Measurements from ENCODE around the gene TBC1D21. TPM values are rescaled to one million over a fixed set of nuclear protein-coding genes. Genes with fewer than 3 reads are reported as not detected.

TBC1D21 gene
- total and polyA plus RNA-seq, 10 of the 15 experiments (the other 5 are each of a cell fraction or from before 2014, with no cell fraction given) = not detected

DNA sequence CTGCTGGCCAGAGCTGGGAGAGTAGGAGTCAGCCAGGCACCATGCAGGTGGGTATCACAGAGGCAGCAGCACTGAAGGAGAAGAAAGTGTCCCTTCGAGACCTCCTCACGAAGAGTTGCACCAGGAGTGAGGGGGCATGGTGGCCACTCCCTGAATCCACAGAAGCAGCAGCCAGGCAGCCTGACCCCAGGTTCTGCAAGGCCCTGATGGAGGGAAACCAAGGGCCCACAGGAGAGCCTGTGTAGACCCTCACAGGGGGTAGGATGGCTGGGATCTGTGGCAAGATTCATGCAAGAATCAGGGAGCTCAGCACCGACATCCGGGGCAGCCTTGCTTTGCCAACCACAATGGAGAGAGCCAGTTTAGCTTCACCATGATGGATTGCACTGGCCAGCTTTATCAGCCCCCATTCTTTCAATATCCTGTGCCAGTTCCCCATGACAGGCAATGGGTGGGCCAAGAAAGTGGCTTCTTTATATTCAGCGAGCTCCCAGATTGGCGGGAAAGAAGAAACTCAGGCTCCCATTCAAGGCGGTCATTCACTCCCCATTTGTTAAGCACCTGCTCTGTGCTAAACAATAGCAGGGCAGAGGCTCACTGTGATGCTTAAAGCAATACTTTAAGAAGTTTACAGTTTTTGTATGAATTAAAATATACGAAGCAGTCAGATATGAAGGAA lies 33.5 kb upstream of the TBC1D21 start:
- ChIA-PET SMC1A (ENCODE audit: uncharacterized antibody, unreplicated experiment) (no interaction called here), POLR2A (no interaction called here), RAD21 (ENCODE audit: unreplicated experiment) (no interaction called here), CTCF (no interaction called here)
- no peaks in the 10 kb centered on the region for H3K79me2 ChIP-seq (ENCODE audit: control insufficient read depth, insufficient read depth, low read length)
- DNase-seq (ENCODE audit: low read depth, low spot score) = no peak
- H3K27me3 ChIP-seq (replicated peaks in 1 of 2; ENCODE audit: control insufficient read depth in 2 of 2, insufficient read depth in 2 of 2, low read length in 1 of 2) = peaks cover 0 to 4% of the 10 kb centered on the region in 2 experiments; a peak in 3 of 4 replicates
- H3K4me3 ChIP-seq = no peak overlapping the region
- in situ Hi-C loops (cut with MboI) (no loop called here), intact Hi-C loops (cut with micrococcal nuclease; ENCODE audit: unreplicated experiment) (no loop called here)
- H3K36me3 ChIP-seq (ENCODE audit: control insufficient read depth in 2 of 2, insufficient read depth in 2 of 2, low read length in 1 of 2) = no peaks in the 10 kb centered on the region
- 48% methylated on average over 8 of the region's 8 CpGs for WGBS (ENCODE audit: insufficient coverage, insufficient replicate concordance, low lambda C conversion rate, missing lambda C conversion rate)
- no peaks in the 10 kb centered on the region for H4K20me1 ChIP-seq (ENCODE audit: control insufficient read depth, insufficient read depth)
- no peak overlapping the region for H3K9ac ChIP-seq (ENCODE audit: control insufficient read depth, insufficient read depth, low read length)
- TF ChIP-seq ZSCAN29 (IDR thresholded peaks at IDR 0.05) (no peak), HDGF (IDR thresholded peaks at IDR 0.05) (no peak)
- BruUV-seq (replicated peaks) = no TSS peak
- no peak for ATAC-seq
- no peak overlapping the region for H2AFZ ChIP-seq (ENCODE audit: control insufficient read depth, low read depth, low read length)
- no peak overlapping the region for H3K27ac ChIP-seq (ENCODE audit: control insufficient read depth, insufficient read depth)
- no peak for FAIRE-seq
- H3K9me3 ChIP-seq (replicated peaks; ENCODE audit: control insufficient read depth, insufficient read depth, low read length) = no peaks in the 10 kb centered on the region
- no peak overlapping the region for H3K4me2 ChIP-seq (ENCODE audit: control insufficient read depth, insufficient read depth)
- H3K4me1 ChIP-seq (ENCODE audit: control insufficient read depth, insufficient read depth, low read length) = no peaks in the 10 kb centered on the region

DNA sequence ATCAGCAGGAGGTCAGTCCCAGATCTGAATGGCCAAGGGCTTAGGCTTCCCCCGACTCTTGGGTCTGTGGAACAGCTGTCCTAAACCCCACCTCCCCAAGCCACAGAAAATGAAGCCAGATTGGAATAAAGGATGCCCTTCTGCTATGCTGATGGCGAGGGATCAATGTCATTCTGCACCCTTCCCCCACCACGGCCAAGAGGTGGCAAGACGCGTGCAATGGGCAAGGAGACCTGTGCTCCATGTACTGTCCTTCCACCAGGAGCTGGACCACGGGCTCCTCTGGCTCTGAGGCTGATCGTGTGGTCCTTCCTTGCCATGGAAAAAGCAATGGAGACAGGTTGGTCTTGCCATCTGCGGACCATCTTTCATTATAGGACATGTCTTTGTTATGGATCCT lies 32.6 kb upstream of the TBC1D21 start:
- Histone ChIP-seq H3K27ac (ENCODE audit: control insufficient read depth, insufficient read depth) (no peak overlapping the region), H3K4me1 (ENCODE audit: control insufficient read depth, insufficient read depth, low read length) (no peaks in the 10 kb centered on the region), H3K4me2 (ENCODE audit: control insufficient read depth, insufficient read depth) (no peak overlapping the region), H3K79me2 (ENCODE audit: control insufficient read depth, insufficient read depth, low read length) (no peaks in the 10 kb centered on the region), H3K36me3 (ENCODE audit: control insufficient read depth in 2 of 2, insufficient read depth in 2 of 2, low read length in 1 of 2) (no peaks in the 10 kb centered on the region), H4K20me1 (ENCODE audit: control insufficient read depth, insufficient read depth) (no peaks in the 10 kb centered on the region), H3K27me3 (replicated peaks in 1 of 2; ENCODE audit: control insufficient read depth in 2 of 2, insufficient read depth in 2 of 2, low read length in 1 of 2) (peaks cover 0 to 4% of the 10 kb centered on the region in 2 experiments; a peak in 3 of 4 replicates), H2AFZ (ENCODE audit: control insufficient read depth, low read depth, low read length) (no peak overlapping the region), H3K9me3 (replicated peaks; ENCODE audit: control insufficient read depth, insufficient read depth, low read length) (no peaks in the 10 kb centered on the region), H3K9ac (ENCODE audit: control insufficient read depth, insufficient read depth, low read length) (no peak overlapping the region), H3K4me3 (no peak overlapping the region)
- CTCF ChIA-PET = no interaction called here
- SMC1A ChIA-PET (ENCODE audit: uncharacterized antibody, unreplicated experiment) = no interaction called here
- in situ Hi-C loops (cut with MboI) (no loop called here), intact Hi-C loops (cut with micrococcal nuclease; ENCODE audit: unreplicated experiment) (no loop called here)
- POLR2A ChIA-PET = no interaction called here
- no peak for FAIRE-seq
- ATAC-seq = no peak
- RAD21 ChIA-PET (ENCODE audit: unreplicated experiment) = no interaction called here
- BruUV-seq (replicated peaks) = no TSS peak
- WGBS (ENCODE audit: insufficient coverage, insufficient replicate concordance, low lambda C conversion rate, missing lambda C conversion rate) = 14% methylated on average over 8 of the region's 8 CpGs
- DNase-seq (ENCODE audit: low read depth, low spot score) = no peak
- TF ChIP-seq, protein P1, sequence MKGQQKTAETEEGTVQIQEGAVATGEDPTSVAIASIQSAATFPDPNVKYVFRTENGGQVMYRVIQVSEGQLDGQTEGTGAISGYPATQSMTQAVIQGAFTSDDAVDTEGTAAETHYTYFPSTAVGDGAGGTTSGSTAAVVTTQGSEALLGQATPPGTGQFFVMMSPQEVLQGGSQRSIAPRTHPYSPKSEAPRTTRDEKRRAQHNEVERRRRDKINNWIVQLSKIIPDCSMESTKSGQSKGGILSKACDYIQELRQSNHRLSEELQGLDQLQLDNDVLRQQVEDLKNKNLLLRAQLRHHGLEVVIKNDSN (IDR thresholded peaks at IDR 0.05; ENCODE audit: borderline replicate concordance, extremely low read length, insufficient read depth, low read depth, low read length) = no peak
- TF ChIP-seq, protein P2, sequence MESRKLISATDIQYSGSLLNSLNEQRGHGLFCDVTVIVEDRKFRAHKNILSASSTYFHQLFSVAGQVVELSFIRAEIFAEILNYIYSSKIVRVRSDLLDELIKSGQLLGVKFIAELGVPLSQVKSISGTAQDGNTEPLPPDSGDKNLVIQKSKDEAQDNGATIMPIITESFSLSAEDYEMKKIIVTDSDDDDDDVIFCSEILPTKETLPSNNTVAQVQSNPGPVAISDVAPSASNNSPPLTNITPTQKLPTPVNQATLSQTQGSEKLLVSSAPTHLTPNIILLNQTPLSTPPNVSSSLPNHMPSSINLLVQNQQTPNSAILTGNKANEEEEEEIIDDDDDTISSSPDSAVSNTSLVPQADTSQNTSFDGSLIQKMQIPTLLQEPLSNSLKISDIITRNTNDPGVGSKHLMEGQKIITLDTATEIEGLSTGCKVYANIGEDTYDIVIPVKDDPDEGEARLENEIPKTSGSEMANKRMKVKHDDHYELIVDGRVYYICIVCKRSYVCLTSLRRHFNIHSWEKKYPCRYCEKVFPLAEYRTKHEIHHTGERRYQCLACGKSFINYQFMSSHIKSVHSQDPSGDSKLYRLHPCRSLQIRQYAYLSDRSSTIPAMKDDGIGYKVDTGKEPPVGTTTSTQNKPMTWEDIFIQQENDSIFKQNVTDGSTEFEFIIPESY (IDR thresholded peaks at IDR 0.05) = no peak
- TF ChIP-seq ZNF24 (IDR thresholded peaks at IDR 0.05) = no peak
- TF ChIP-seq MTA2 (IDR thresholded peaks at IDR 0.05; ENCODE audit: low read depth) = no peak
- no peak for TF ChIP-seq ASH2L (IDR thresholded peaks at IDR 0.05; ENCODE audit: borderline replicate concordance, low read depth)
- no peak for TF ChIP-seq PAX8 (IDR thresholded peaks at IDR 0.05)
- TF ChIP-seq, protein P3, sequence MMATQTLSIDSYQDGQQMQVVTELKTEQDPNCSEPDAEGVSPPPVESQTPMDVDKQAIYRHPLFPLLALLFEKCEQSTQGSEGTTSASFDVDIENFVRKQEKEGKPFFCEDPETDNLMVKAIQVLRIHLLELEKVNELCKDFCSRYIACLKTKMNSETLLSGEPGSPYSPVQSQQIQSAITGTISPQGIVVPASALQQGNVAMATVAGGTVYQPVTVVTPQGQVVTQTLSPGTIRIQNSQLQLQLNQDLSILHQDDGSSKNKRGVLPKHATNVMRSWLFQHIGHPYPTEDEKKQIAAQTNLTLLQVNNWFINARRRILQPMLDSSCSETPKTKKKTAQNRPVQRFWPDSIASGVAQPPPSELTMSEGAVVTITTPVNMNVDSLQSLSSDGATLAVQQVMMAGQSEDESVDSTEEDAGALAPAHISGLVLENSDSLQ (IDR thresholded peaks at IDR 0.05) = no peak
- no peak for TF ChIP-seq MTA3 (IDR thresholded peaks at IDR 0.05; ENCODE audit: borderline replicate concordance, low read length)
